Body of pancreas (tissue), 4 donors: Measurements from ENCODE around the gene ITPRID1. TPM values are rescaled to one million over a fixed set of nuclear protein-coding genes. Genes with fewer than 3 reads are reported as not detected.
A peak's percentile ranks its signal among the peaks of the same experiment; 100 is the strongest.

Source experiments
- ATAC-seq: fragments of 150-250 bp; one replicate; pipeline ENCODE4 v1.9.1; 2016
- DNase-seq, 4 donors: peaks; one replicate each; pipeline ENCODE4 v3.0.0-alpha.2; 2019
- H3K27ac ChIP-seq, 4 donors: fragments of 200-600 bp; sonication (generic); 1 replicate in 3 of 4; 2 replicates in 1 of 4; pipeline versions ENCODE4 v1.5.1 to v1.6.1; 2016 to 2019; ENCODE audit warnings: mild to moderate bottlenecking in 1 of 4, mixed read lengths in 1 of 4, moderate library complexity in 1 of 4
- H3K27me3 ChIP-seq, 2 donors: fragments of 200-600 bp; sonication (generic); one replicate each; pipeline ENCODE4 v1.6.0; 2016; ENCODE audit warnings: mild to moderate bottlenecking in 1 of 2
- H3K36me3 ChIP-seq, 2 donors: fragments of 200-600 bp; sonication (generic); replicated peaks in 1 of 2; 2 replicates each; pipeline ENCODE4 v1.5.1; 2016; ENCODE audit warnings: low read depth in 2 of 2; ENCODE audit not compliant: insufficient read depth in 1 of 2
- H3K4me1 ChIP-seq: fragments of 200-600 bp; sonication (generic); one replicate; pipeline ENCODE4 v1.6.0; 2016
- H3K4me3 ChIP-seq, 2 donors: fragments of 200-600 bp; sonication (generic); 1 replicate in 1 of 2; 2 replicates in 1 of 2; pipeline ENCODE4 v1.5.1; 2016 to 2019
- H3K9me3 ChIP-seq, 3 donors: fragments of 200-600 bp; sonication (generic); 1 replicate in 2 of 3; 2 replicates in 1 of 3; pipeline ENCODE4 v1.5.1; 2016
- POLR2A ChIP-seq, 3 donors: fragments of 450-650 bp; IDR thresholded peaks; one replicate each; pipeline ENCODE4 v1.6.1; 2016; ENCODE audit warnings: antibody characterized with exemption in 3 of 3, mild to moderate bottlenecking in 2 of 3
- WGBS, 2 donors: methylation state at CpG; one replicate each; pipeline ENCODE4 v1.1.5; 2017; 5-methylcytosine and 5-hydroxymethylcytosine counted together
- intact Hi-C: fragments of 100-400 bp; cut with DNase I; formaldehyde crosslinking; loops from one replicate; pipeline ENCODE4 v1.15.1; 2023
- total RNA-seq, 2 donors: library from RNA; depleted of rRNA; stranded (reverse); fragments of >200 nt; gene quantifications; one replicate each; pipeline ENCODE4 v1.1.0, GENCODE V29; 2016
- TF ChIP-seq, protein P1 (sequence below), 7 experiments: fragments of 450-650 bp in 4 of 7; fragments of 200-600 bp in 3 of 7; sonication (generic) in 3 of 7; IDR thresholded peaks; one replicate each; pipeline ENCODE4 v1.5.1; 2016 to 2019; ENCODE audit warnings: antibody characterized with exemption in 7 of 7

The ITPRID1 gene
- total RNA-seq, 2 donors from 2014 or later = not detected

DNA sequence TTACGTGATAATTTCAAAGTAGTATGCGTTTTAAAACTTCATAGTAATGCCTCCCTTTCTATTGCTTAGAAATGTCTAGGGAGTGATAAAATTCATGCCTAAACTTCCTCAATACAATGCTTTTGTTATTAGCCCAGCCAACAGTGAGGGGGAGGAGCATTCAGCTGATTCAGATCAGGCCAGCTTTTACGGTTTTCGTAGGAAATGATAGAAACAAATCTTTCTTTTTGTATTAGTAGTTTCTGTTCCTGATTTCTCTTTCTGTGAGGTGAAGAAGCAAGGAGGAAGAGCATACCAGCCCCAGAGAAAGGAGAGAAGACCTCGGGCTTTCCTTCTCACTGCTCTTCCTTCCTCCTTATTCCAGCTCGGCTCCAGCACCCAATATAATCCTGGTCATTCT, 35.2 kb upstream of the ITPRID1 start:
- TF ChIP-seq, protein P1, sequence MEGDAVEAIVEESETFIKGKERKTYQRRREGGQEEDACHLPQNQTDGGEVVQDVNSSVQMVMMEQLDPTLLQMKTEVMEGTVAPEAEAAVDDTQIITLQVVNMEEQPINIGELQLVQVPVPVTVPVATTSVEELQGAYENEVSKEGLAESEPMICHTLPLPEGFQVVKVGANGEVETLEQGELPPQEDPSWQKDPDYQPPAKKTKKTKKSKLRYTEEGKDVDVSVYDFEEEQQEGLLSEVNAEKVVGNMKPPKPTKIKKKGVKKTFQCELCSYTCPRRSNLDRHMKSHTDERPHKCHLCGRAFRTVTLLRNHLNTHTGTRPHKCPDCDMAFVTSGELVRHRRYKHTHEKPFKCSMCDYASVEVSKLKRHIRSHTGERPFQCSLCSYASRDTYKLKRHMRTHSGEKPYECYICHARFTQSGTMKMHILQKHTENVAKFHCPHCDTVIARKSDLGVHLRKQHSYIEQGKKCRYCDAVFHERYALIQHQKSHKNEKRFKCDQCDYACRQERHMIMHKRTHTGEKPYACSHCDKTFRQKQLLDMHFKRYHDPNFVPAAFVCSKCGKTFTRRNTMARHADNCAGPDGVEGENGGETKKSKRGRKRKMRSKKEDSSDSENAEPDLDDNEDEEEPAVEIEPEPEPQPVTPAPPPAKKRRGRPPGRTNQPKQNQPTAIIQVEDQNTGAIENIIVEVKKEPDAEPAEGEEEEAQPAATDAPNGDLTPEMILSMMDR (IDR thresholded peaks at IDR 0.05) = no peak
- TF ChIP-seq POLR2A (IDR thresholded peaks at IDR 0.05) = no peak
- 22 to 32% methylated on average over 6 of the region's 6 CpGs for WGBS, 2 donors
- H3K36me3 ChIP-seq = no peaks in the 10 kb centered on the region
- intact Hi-C loops = no loop called here
- H3K9me3 ChIP-seq = no peaks in the 10 kb centered on the region
- H3K27ac ChIP-seq = peak overlapping the region in 1 of 4 donors; percentile 16
- no peak for ATAC-seq
- peak in 1 of 4 donors; percentile 7 for DNase-seq
- H3K27me3 ChIP-seq = no peaks in the 10 kb centered on the region
- H3K4me1 ChIP-seq = peaks cover 9% of the 10 kb centered on the region
- H3K4me3 ChIP-seq = no peak overlapping the region

DNA sequence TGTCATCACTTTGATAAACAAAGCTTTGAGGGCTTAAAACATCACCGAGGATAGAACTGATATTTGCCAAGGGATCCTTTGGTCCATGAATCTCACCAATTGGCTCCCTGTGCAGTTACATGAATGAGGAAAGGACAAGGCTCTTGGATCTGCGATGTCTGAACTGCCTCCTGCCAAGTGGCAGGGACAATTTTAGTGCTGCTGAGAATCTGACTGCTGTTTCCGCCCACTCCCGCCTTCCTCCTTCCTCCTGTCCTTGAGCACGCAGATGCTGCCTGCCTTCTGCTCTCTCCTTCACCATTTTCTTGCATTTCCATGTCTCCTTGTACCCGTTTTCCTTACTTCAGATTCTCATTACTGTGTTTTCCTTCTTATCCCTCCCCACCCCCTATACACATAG, 26.8 kb upstream of the ITPRID1 start:
- no peak for ATAC-seq
- TF ChIP-seq, protein P1 (IDR thresholded peaks at IDR 0.05) = no peak
- no peak for TF ChIP-seq POLR2A (IDR thresholded peaks at IDR 0.05)
- intact Hi-C loops = no loop called here

DNA sequence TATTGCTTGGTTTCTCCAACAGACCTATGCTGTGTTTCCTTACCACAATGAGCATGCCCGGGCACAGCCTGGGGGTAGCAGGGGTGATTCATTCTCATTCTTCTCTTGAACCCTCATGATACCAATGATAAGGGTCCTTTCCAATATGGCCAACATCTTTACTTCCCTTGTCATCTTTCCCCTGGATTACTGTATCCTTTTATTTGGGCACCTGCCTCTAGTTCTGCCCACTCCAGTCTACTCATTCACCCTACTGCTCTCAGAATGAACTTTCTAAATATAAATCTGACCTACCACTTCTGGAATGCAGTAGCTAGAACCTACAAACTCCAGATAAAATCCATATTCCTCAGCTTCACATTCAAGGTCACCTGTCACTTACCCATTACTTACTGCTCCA, 26.4 kb upstream of the ITPRID1 start:
- WGBS, 2 donors = 81 to 86% methylated on average over 1 of the region's 1 CpG
- Histone ChIP-seq H3K27me3 (no peaks in the 10 kb centered on the region), H3K4me1 (no peaks in the 10 kb centered on the region), H3K36me3 (no peaks in the 10 kb centered on the region), H3K27ac (no peak overlapping the region), H3K4me3 (no peak overlapping the region), H3K9me3 (no peaks in the 10 kb centered on the region)
- intact Hi-C loops = no loop called here
- TF ChIP-seq POLR2A (IDR thresholded peaks at IDR 0.05) = no peak
- TF ChIP-seq, protein P1 (IDR thresholded peaks at IDR 0.05) = no peak
- ATAC-seq = peak; percentile 33
- no peak for DNase-seq

More for the DNA sequence above, 26.8 kb upstream of the ITPRID1 start:
- no peak for DNase-seq
- WGBS, 2 donors = 66 to 79% methylated on average over 6 of the region's 6 CpGs
- Histone ChIP-seq H3K36me3 (no peaks in the 10 kb centered on the region), H3K27ac (no peak overlapping the region), H3K27me3 (no peaks in the 10 kb centered on the region), H3K4me3 (no peak overlapping the region), H3K9me3 (no peaks in the 10 kb centered on the region), H3K4me1 (no peaks in the 10 kb centered on the region)

DNA sequence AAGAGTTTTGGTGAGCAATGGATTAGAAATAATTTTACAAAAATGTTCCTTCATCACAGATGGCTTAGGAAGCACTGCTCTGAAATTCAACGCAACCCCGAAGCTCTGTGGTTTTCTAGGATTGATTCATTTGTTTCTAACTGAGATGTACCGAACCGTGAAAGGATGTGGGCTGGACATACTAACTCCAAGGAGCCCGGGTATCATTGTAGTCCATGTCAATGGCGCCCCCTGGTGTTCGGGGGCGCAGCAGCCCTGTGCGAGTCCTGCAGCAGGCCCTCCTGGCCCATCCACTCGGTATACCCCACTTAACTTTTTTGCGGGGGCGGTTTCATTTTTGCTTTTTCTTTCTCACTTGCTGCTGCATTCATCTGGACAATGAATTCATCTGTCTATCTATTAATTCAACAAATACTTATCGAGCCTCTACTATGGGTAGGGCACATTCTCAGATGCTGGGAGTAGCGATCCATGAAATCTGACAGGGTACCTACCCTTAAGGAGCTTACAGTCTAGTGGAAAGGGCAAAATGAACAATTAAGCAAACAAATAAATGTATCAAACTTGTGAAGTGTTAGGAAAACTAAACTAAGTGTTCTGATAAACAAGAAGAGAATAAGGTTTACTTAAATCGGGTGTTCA, 25.2 kb upstream of the ITPRID1 start:
- 46 to 47% methylated on average over 15 of the region's 15 CpGs for WGBS, 2 donors
- H3K27me3 ChIP-seq = no peaks in the 10 kb centered on the region
- DNase-seq = peak in 3 of 4 donors; percentile 10 to 22 (median 14)
- H3K4me1 ChIP-seq = no peaks in the 10 kb centered on the region
- H3K9me3 ChIP-seq = no peaks in the 10 kb centered on the region
- ATAC-seq = no peak
- intact Hi-C loops = no loop called here
- H3K27ac ChIP-seq = no peak overlapping the region
- H3K36me3 ChIP-seq = no peaks in the 10 kb centered on the region
- TF ChIP-seq, protein P1 (IDR thresholded peaks at IDR 0.05) = peak in 3 of 7 experiments; percentile 9 to 25 (median 16)
- no peak for TF ChIP-seq POLR2A (IDR thresholded peaks at IDR 0.05)
- no peak overlapping the region for H3K4me3 ChIP-seq

DNA sequence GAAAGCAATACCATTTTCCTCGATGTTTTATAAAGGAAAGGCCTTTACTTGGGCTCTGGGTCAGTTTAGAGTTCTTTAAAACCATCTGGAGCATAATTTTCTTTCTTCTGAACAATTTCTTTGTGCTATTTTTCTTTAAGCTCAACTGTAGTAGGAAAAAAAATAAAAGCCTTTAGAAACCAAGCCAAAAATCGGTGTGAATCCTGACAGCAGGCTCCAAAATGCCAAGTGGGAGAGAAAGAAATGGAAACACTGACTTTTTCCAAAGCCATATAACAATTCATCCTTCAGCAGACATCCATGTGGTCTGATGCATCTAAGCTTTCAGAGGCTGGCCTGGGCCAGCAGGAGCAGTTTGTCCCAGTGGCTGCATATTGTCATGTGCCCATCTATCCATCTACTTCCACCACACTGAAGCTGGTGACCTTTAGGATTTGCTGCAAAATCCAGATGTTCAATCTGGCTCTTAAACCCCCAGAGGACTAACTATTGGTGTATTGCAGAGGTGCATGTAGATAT, 23.0 kb upstream of the ITPRID1 start:
- Histone ChIP-seq H3K27ac (no peak overlapping the region), H3K36me3 (no peaks in the 10 kb centered on the region), H3K4me1 (no peaks in the 10 kb centered on the region), H3K4me3 (no peak overlapping the region), H3K27me3 (no peaks in the 10 kb centered on the region), H3K9me3 (no peaks in the 10 kb centered on the region)
- ATAC-seq (no peak), DNase-seq (no peak)
- TF ChIP-seq, protein P1 (IDR thresholded peaks at IDR 0.05) = no peak
- no peak for TF ChIP-seq POLR2A (IDR thresholded peaks at IDR 0.05)
- intact Hi-C loops = no loop called here
- 41 to 49% methylated on average over 2 of the region's 2 CpGs for WGBS, 2 donors
